Measurements from ENCODE around the gene USP40.

Gene USP40

DNA sequence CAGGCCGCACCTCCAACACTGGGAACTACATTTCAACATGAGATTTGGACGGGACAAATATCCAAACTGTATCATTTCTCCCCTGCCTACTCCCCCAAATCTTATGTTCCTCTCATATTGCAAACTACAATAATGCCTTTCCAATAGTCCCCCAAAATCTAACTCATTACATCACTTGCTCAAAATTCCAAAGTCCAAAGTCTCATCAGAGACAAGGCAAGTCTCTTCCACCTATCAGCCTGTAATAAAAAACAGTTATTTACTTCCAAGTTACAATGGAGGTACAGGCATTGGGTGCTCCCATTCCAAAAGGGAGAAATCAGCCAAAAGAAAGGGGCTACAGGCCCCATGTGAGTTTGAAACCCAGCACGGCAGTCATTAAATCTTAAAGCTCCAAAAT is 38.2 kb upstream of the USP40 start:
- Histone ChIP-seq H3K4ac (ENCODE audit: low read length) (no peak overlapping the region), H3K18ac (ENCODE audit: low read length) (no peak overlapping the region), H2BK15ac (ENCODE audit: low read length) (no peak overlapping the region), H3K4me3 (ENCODE audit: low read length in 2 of 2) (no peak overlapping the region), H3K27ac (replicated peaks; ENCODE audit: low read length) (no peak overlapping the region), H3K27me3 (ENCODE audit: control insufficient read depth in 3 of 3, insufficient read depth in 3 of 3, low read depth in 1 of 3, low read length in 3 of 3) (peaks cover 0 to 3% (median 0%) of the 10 kb centered on the region in 3 experiments), H2AK5ac (ENCODE audit: low read depth, low read length) (no peak overlapping the region), H3K23ac (ENCODE audit: low read depth, low read length, poor library complexity) (no peak overlapping the region), H3K4me2 (ENCODE audit: insufficient read depth, low read length, poor library complexity, severe bottlenecking) (no peak overlapping the region), H2BK12ac (ENCODE audit: low read length) (no peak overlapping the region), H3K9me3 (replicated peaks in 1 of 2; ENCODE audit: control insufficient read depth in 2 of 2, insufficient read depth in 1 of 2, low read depth in 1 of 2, low read length in 2 of 2) (peaks cover 0 to 2% of the 10 kb centered on the region in 2 donors), H2BK5ac (ENCODE audit: low read length) (no peak overlapping the region), H4K8ac (ENCODE audit: low read depth, low read length) (no peak overlapping the region), H3K4me1 (ENCODE audit: control insufficient read depth in 2 of 2, insufficient read depth in 1 of 2, low read depth in 1 of 2, low read length in 2 of 2) (no peaks in the 10 kb centered on the region), H3K9ac (ENCODE audit: low read depth, low read length, poor library complexity) (no peak overlapping the region), H3K36me3 (replicated peaks in 1 of 2; ENCODE audit: control insufficient read depth in 2 of 2, insufficient read depth in 2 of 2, low read length in 2 of 2) (no peaks in the 10 kb centered on the region), H2AFZ (ENCODE audit: low read length) (no peak overlapping the region), H2BK120ac (ENCODE audit: low read depth, low read length) (no peak overlapping the region), H3K79me1 (ENCODE audit: low read depth, low read length) (no peaks in the 10 kb centered on the region), H4K91ac (ENCODE audit: low read depth, low read length, poor library complexity) (no peak overlapping the region), H3K14ac (ENCODE audit: low read length) (no peak overlapping the region)
- no CpG with 5 or more reads among the region's 3 CpGs for WGBS, 2 donors (ENCODE audit: extremely low coverage in 2 of 2, insufficient read length in 2 of 2, insufficient replicate concordance in 1 of 2)
- DNase-seq (ENCODE audit: low spot score): no peak

DNA sequence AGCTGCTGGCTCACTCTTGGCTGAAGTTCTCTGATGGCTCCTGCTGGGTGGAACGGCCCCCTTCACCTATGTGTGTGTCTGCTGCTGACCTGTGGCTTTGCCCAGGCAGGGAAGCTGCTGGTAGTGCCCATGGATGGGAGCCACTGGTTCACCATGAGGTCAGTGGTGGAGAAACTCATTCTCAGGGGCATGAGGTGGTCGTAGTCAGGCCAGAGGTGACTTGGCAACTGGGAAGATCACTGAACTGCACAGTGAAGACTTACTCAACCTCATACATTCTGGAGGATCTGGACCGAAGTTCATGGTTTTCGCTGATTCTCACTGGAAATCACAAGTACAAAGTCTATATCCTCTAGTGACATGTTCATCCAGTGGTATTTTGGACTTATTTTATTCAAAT is 36.9 kb upstream of the USP40 start:
- Histone ChIP-seq H3K4me2 (ENCODE audit: insufficient read depth, low read length, poor library complexity, severe bottlenecking) (no peak overlapping the region), H2AK5ac (ENCODE audit: low read depth, low read length) (no peak overlapping the region), H3K23ac (ENCODE audit: low read depth, low read length, poor library complexity) (no peak overlapping the region), H3K27ac (replicated peaks; ENCODE audit: low read length) (no peak overlapping the region), H3K9me3 (replicated peaks in 1 of 2; ENCODE audit: control insufficient read depth in 2 of 2, insufficient read depth in 1 of 2, low read depth in 1 of 2, low read length in 2 of 2) (peaks cover 0 to 2% of the 10 kb centered on the region in 2 donors), H2BK12ac (ENCODE audit: low read length) (no peak overlapping the region), H4K8ac (ENCODE audit: low read depth, low read length) (no peak overlapping the region), H3K18ac (ENCODE audit: low read length) (no peak overlapping the region), H2BK5ac (ENCODE audit: low read length) (no peak overlapping the region), H2AFZ (ENCODE audit: low read length) (no peak overlapping the region), H3K4me3 (ENCODE audit: low read length in 2 of 2) (no peak overlapping the region), H3K27me3 (ENCODE audit: control insufficient read depth in 3 of 3, insufficient read depth in 3 of 3, low read depth in 1 of 3, low read length in 3 of 3) (peaks cover 0 to 3% (median 0%) of the 10 kb centered on the region in 3 experiments), H3K9ac (ENCODE audit: low read depth, low read length, poor library complexity) (no peak overlapping the region), H3K36me3 (replicated peaks in 1 of 2; ENCODE audit: control insufficient read depth in 2 of 2, insufficient read depth in 2 of 2, low read length in 2 of 2) (no peaks in the 10 kb centered on the region), H3K4ac (ENCODE audit: low read length) (no peak overlapping the region), H2BK15ac (ENCODE audit: low read length) (no peak overlapping the region), H3K4me1 (ENCODE audit: control insufficient read depth in 2 of 2, insufficient read depth in 1 of 2, low read depth in 1 of 2, low read length in 2 of 2) (no peaks in the 10 kb centered on the region), H2BK120ac (ENCODE audit: low read depth, low read length) (no peak overlapping the region), H4K91ac (ENCODE audit: low read depth, low read length, poor library complexity) (no peak overlapping the region), H3K79me1 (ENCODE audit: low read depth, low read length) (no peaks in the 10 kb centered on the region), H3K14ac (ENCODE audit: low read length) (no peak overlapping the region)
- no peak for DNase-seq (ENCODE audit: low spot score)
- WGBS, 2 donors (ENCODE audit: extremely low coverage in 2 of 2, insufficient read length in 2 of 2, insufficient replicate concordance in 1 of 2): no CpG with 5 or more reads among the region's 4 CpGs

DNA sequence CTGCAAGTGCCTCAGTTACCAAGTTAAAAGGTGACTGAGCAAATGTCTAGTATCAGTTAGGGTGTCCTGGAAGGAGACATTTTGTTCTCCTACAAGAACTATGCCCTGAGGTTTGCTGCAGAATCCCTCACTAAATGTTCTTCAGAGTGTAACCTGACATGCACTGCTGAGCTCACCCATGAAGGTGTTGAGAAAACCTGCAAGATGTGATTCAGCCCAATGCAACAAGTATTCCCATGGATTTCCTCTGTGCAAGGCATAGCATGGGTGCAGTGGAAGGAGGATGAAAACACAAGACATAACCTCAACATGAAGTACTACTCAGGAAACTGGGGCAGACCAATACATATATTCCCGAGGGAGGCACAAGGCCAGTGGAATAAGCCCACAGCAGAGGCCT is 35.5 kb upstream of the USP40 start:
- H3K14ac ChIP-seq (ENCODE audit: low read length): no peak overlapping the region
- no peak overlapping the region for H3K4me2 ChIP-seq (ENCODE audit: insufficient read depth, low read length, poor library complexity, severe bottlenecking)

DNA sequence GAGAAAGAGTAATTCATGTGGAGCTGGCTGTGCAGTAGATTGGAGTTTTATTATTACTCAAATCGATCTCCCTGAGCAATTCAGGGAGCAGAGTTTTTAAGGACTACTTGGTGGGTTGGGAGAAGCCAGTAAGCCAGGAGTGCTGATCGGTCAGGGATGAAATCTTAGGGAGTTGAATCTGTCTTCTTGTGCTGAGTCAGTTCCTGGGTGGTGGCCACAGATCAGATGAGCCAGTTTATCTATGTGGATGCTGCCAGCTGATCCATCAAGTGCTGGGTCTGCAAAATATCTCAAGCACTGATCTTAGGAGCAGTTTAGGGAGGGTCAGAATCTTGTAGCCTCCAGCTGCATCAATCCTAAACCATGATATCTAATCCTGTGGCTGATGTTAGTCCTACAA is 33.8 kb upstream of the USP40 start:
- Histone ChIP-seq H2AFZ (ENCODE audit: low read length) (no peak overlapping the region), H2AK5ac (ENCODE audit: low read depth, low read length) (no peak overlapping the region), H3K4me3 (ENCODE audit: low read length in 2 of 2) (no peak overlapping the region), H3K18ac (ENCODE audit: low read length) (no peak overlapping the region), H3K23ac (ENCODE audit: low read depth, low read length, poor library complexity) (no peak overlapping the region), H3K9me3 (replicated peaks in 1 of 2; ENCODE audit: control insufficient read depth in 2 of 2, insufficient read depth in 1 of 2, low read depth in 1 of 2, low read length in 2 of 2) (peaks cover 0 to 2% of the 10 kb centered on the region in 2 donors), H3K27ac (replicated peaks; ENCODE audit: low read length) (no peak overlapping the region), H3K14ac (ENCODE audit: low read length) (no peak overlapping the region), H3K9ac (ENCODE audit: low read depth, low read length, poor library complexity) (no peak overlapping the region), H2BK5ac (ENCODE audit: low read length) (no peak overlapping the region), H2BK12ac (ENCODE audit: low read length) (no peak overlapping the region), H4K91ac (ENCODE audit: low read depth, low read length, poor library complexity) (no peak overlapping the region), H3K4ac (ENCODE audit: low read length) (no peak overlapping the region), H3K4me1 (ENCODE audit: control insufficient read depth in 2 of 2, insufficient read depth in 1 of 2, low read depth in 1 of 2, low read length in 2 of 2) (no peaks in the 10 kb centered on the region), H4K8ac (ENCODE audit: low read depth, low read length) (no peak overlapping the region), H2BK120ac (ENCODE audit: low read depth, low read length) (no peak overlapping the region), H3K36me3 (replicated peaks in 1 of 2; ENCODE audit: control insufficient read depth in 2 of 2, insufficient read depth in 2 of 2, low read length in 2 of 2) (no peaks in the 10 kb centered on the region), H2BK15ac (ENCODE audit: low read length) (no peak overlapping the region), H3K4me2 (ENCODE audit: insufficient read depth, low read length, poor library complexity, severe bottlenecking) (no peak overlapping the region), H3K27me3 (ENCODE audit: control insufficient read depth in 3 of 3, insufficient read depth in 3 of 3, low read depth in 1 of 3, low read length in 3 of 3) (peaks cover 0 to 3% (median 0%) of the 10 kb centered on the region in 3 experiments), H3K79me1 (ENCODE audit: low read depth, low read length) (no peaks in the 10 kb centered on the region)
- no CpG with 5 or more reads among the region's 2 CpGs for WGBS, 2 donors (ENCODE audit: extremely low coverage in 2 of 2, insufficient read length in 2 of 2, insufficient replicate concordance in 1 of 2)
- DNase-seq (ENCODE audit: low spot score): no peak

More for the DNA sequence above, 35.5 kb upstream of the USP40 start:
- H2BK12ac ChIP-seq (ENCODE audit: low read length): no peak overlapping the region
- no peak overlapping the region for H2BK5ac ChIP-seq (ENCODE audit: low read length)
- no peaks in the 10 kb centered on the region for H3K4me1 ChIP-seq (ENCODE audit: control insufficient read depth in 2 of 2, insufficient read depth in 1 of 2, low read depth in 1 of 2, low read length in 2 of 2)
- DNase-seq (ENCODE audit: low spot score): no peak
- H3K4me3 ChIP-seq (ENCODE audit: low read length in 2 of 2): peak overlapping the region in 1 of 2 donors; percentile 4
- H3K9ac ChIP-seq (ENCODE audit: low read depth, low read length, poor library complexity): no peak overlapping the region
- H4K8ac ChIP-seq (ENCODE audit: low read depth, low read length): no peak overlapping the region
- H2AFZ ChIP-seq (ENCODE audit: low read length): no peak overlapping the region
- no peak overlapping the region for H3K4ac ChIP-seq (ENCODE audit: low read length)
- H2BK15ac ChIP-seq (ENCODE audit: low read length): no peak overlapping the region
- no peak overlapping the region for H3K27ac ChIP-seq (replicated peaks; ENCODE audit: low read length)
- no CpG with 5 or more reads among the region's 1 CpG for WGBS, 2 donors (ENCODE audit: extremely low coverage in 2 of 2, insufficient read length in 2 of 2, insufficient replicate concordance in 1 of 2)
- no peak overlapping the region for H3K23ac ChIP-seq (ENCODE audit: low read depth, low read length, poor library complexity)
- H2BK120ac ChIP-seq (ENCODE audit: low read depth, low read length): no peak overlapping the region
- no peak overlapping the region for H2AK5ac ChIP-seq (ENCODE audit: low read depth, low read length)
- no peak overlapping the region for H4K91ac ChIP-seq (ENCODE audit: low read depth, low read length, poor library complexity)
- H3K18ac ChIP-seq (ENCODE audit: low read length): no peak overlapping the region
- peaks cover 0 to 3% (median 0%) of the 10 kb centered on the region in 3 experiments for H3K27me3 ChIP-seq (ENCODE audit: control insufficient read depth in 3 of 3, insufficient read depth in 3 of 3, low read depth in 1 of 3, low read length in 3 of 3)
- no peaks in the 10 kb centered on the region for H3K79me1 ChIP-seq (ENCODE audit: low read depth, low read length)
- no peaks in the 10 kb centered on the region for H3K36me3 ChIP-seq (replicated peaks in 1 of 2; ENCODE audit: control insufficient read depth in 2 of 2, insufficient read depth in 2 of 2, low read length in 2 of 2)
- H3K9me3 ChIP-seq (replicated peaks in 1 of 2; ENCODE audit: control insufficient read depth in 2 of 2, insufficient read depth in 1 of 2, low read depth in 1 of 2, low read length in 2 of 2): peaks cover 0 to 2% of the 10 kb centered on the region in 2 donors

Measured in neuronal stem cell (in vitro differentiated cells).